Measurements from ENCODE around the gene CCDC184. TPM values are rescaled to one million over a fixed set of nuclear protein-coding genes. Genes with fewer than 3 reads are reported as not detected.

The CCDC184 gene
- total and polyA plus RNA-seq, 2 of the 13 experiments (the other 11 are each of a cell fraction or from before 2014, with no cell fraction given), result not detected

DNA sequence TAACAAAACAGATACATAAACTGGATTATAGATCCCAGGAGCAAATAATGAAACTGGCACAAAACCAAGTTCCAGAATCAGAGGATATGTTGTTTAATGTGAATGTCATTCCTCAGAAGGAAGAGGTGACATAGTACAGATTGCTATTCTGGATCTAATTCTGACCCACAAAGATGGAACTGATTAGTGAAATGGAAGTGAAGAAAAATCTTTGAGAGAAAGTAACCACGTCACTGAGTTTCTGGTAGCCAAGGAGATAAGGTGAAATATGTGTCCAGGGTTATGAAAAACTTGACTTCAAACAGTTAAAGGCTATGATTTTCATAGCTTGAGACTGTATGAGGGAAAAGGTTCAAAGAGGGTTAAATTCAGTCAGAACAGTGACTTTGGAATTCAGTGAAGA is 11.4 kb downstream of the CCDC184 start:
- intact Hi-C loops (cut with micrococcal nuclease; ENCODE audit: unreplicated experiment) (no loop called here), in situ Hi-C loops (cut with HindIII; ENCODE audit: extremely low pct_ligation_motif_present, low pct_unique_long_range_greater_than_20kb) (no loop called here)
- BruUV-seq (replicated peaks), result no TSS peak
- CTCF ChIA-PET (ENCODE audit: low intra/inter-chr PET ratio, low total read pairs), result no interaction called here
- Histone ChIP-seq H3K4me2 (ENCODE audit: low read depth, low read length) (no peak overlapping the region), H4K20me1 (ENCODE audit: insufficient read depth, low read length) (no peaks in the 10 kb centered on the region), H3K79me2 (ENCODE audit: insufficient read depth, low read length) (no peaks in the 10 kb centered on the region), H3K9me3 (ENCODE audit: low read length) (no peaks in the 10 kb centered on the region), H2AFZ (ENCODE audit: low read length) (no peak overlapping the region), H3K27me3 (ENCODE audit: control insufficient read depth in 1 of 2, insufficient read depth in 2 of 2, low read length in 2 of 2) (no peaks in the 10 kb centered on the region), H3K4me1 (ENCODE audit: insufficient read depth, low read length) (no peaks in the 10 kb centered on the region), H3K9ac (ENCODE audit: insufficient read depth, low read depth, low read length) (no peak overlapping the region), H3K27ac (ENCODE audit: extremely low read length, insufficient read depth, low read length) (no peak overlapping the region), H3K4me3 (replicated peaks in 1 of 3; ENCODE audit: insufficient read depth in 1 of 3, low read depth in 2 of 3, low read length in 3 of 3) (no peak overlapping the region), H3K36me3 (replicated peaks in 1 of 2; ENCODE audit: control insufficient read depth in 1 of 2, insufficient read depth in 2 of 2, low read length in 2 of 2) (no peaks in the 10 kb centered on the region)
- 13% methylated on average over 1 of the region's 1 CpG for WGBS (ENCODE audit: low lambda C conversion rate)
- DNase-seq (ENCODE audit: low spot score) (no peak), FAIRE-seq (no peak), ATAC-seq (no peak)
- TF ChIP-seq CREB1 (IDR thresholded peaks at IDR 0.05) (peak; percentile 16; the same call in 1 of the 2 replicates), CREB1 (CRISPR knock-in tag; IDR thresholded peaks at IDR 0.05) (no peak), KLF11 (CRISPR knock-in tag; IDR thresholded peaks at IDR 0.05) (no peak)
- POLR2A ChIA-PET, result no interaction called here

DNA sequence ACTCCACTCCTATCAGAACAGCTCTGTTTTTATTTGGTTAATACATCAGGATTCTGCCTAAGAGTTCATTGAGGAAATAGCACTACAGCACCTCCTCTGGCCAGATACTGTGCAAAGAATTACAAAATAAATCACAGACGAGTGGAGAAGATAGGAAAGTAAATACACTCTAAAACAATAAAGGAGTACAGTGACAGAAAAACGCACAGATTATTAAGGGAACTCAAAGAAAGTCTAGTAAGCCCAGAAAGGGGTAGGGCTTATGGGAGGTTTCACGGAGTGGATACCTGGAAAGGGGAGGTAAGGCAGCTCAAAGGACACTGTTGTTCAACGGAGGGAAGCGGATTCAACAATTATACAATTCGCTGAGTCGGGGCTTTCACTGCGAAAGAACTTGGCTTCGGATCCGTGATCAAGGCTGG is 14.1 kb downstream of the CCDC184 start:
- Histone ChIP-seq H3K4me1 (ENCODE audit: insufficient read depth, low read length) (no peaks in the 10 kb centered on the region), H3K4me3 (replicated peaks in 1 of 3; ENCODE audit: insufficient read depth in 1 of 3, low read depth in 2 of 3, low read length in 3 of 3) (no peak overlapping the region), H2AFZ (ENCODE audit: low read length) (no peak overlapping the region), H3K9me3 (ENCODE audit: low read length) (no peaks in the 10 kb centered on the region), H4K20me1 (ENCODE audit: insufficient read depth, low read length) (no peaks in the 10 kb centered on the region), H3K27ac (ENCODE audit: extremely low read length, insufficient read depth, low read length) (no peak overlapping the region), H3K27me3 (ENCODE audit: control insufficient read depth in 1 of 2, insufficient read depth in 2 of 2, low read length in 2 of 2) (no peaks in the 10 kb centered on the region; a peak in 1 of 5 replicates), H3K4me2 (ENCODE audit: low read depth, low read length) (no peak overlapping the region), H3K36me3 (replicated peaks in 1 of 2; ENCODE audit: control insufficient read depth in 1 of 2, insufficient read depth in 2 of 2, low read length in 2 of 2) (no peaks in the 10 kb centered on the region), H3K9ac (ENCODE audit: insufficient read depth, low read depth, low read length) (no peak overlapping the region), H3K79me2 (ENCODE audit: insufficient read depth, low read length) (no peaks in the 10 kb centered on the region)
- no peak for FAIRE-seq
- ChIA-PET CTCF (ENCODE audit: low intra/inter-chr PET ratio, low total read pairs) (no interaction called here), POLR2A (no interaction called here)
- no peak for DNase-seq (ENCODE audit: low spot score)
- in situ Hi-C loops (cut with HindIII; ENCODE audit: extremely low pct_ligation_motif_present, low pct_unique_long_range_greater_than_20kb), result no loop called here
- TF ChIP-seq MAFF (IDR thresholded peaks at IDR 0.05; ENCODE audit: low read depth, low read length) (peak; percentile 71), MAFK (conservative IDR thresholded peaks at IDR 0.05 in 1 of 2, IDR thresholded peaks at IDR 0.05 in 1 of 2; ENCODE audit: low read length in 2 of 2) (peak; percentile 53 to 79), KDM5A (IDR thresholded peaks at IDR 0.05; ENCODE audit: borderline replicate concordance, low read length) (no peak), SIN3A (IDR thresholded peaks at IDR 0.05; ENCODE audit: borderline replicate concordance, low read depth, low read length) (no peak)
- intact Hi-C loops (cut with micrococcal nuclease; ENCODE audit: unreplicated experiment), result no loop called here
- BruUV-seq (replicated peaks), result no TSS peak
- ATAC-seq, result no peak; the same call in 2 of the 3 replicates
- WGBS (ENCODE audit: low lambda C conversion rate), result 14% methylated on average over 10 of the region's 10 CpGs
